HCT116 (cell line): ENCODE data around the gene PLPPR2. TPM values are rescaled to one million over a fixed set of nuclear protein-coding genes. Genes with fewer than 3 reads are reported as not detected.

Experiments
- ATAC-seq: fragments of 200-7000 bp; cut with Tn5 transposase; 2 replicates; pipeline ENCODE4 v1.9.1; 2020; ENCODE audit warnings: mild to moderate bottlenecking, moderate library complexity
- BruUV-seq: library from RNA; stranded (reverse); fragments of 400-500 nt; replicated peaks from 2 replicates; lab custom pipeline; 2021; lab: Mats Ljungman, UMichigan
- CTCF ChIA-PET: fragments of 300-600 bp; sonication (Branson Sonifier 250); formaldehyde crosslinking; loops from one replicate; lab custom pipeline; 2021; ENCODE audit warnings: antibody characterized with exemption; lab: Charles Lee
- POLR2A ChIA-PET: fragments of 300-600, 350-600 bp; sonication (Branson Sonifier 250); formaldehyde crosslinking; loops from one replicate; lab custom pipeline; 2021; ENCODE audit warnings: antibody characterized with exemption; lab: Charles Lee
- RAD21 ChIA-PET, 2 experiments: fragments of 300-600 bp; sonication (Branson Sonifier 250); formaldehyde crosslinking; loops; one replicate each; lab custom pipeline; 2023; ENCODE audit warnings: low total read pairs in 2 of 2; ENCODE audit not compliant: uncharacterized antibody in 2 of 2, unreplicated experiment in 2 of 2, low non-redundant PET in 1 of 2; lab: Charles Lee
- DNase-seq: peaks from one replicate; pipeline ENCODE4 v3.0.0-alpha.2; 2010; ENCODE audit warnings: low read depth, low spot score
- H2AFZ ChIP-seq: fragments of 200-600 bp; shearing (Covaris generic), sonication (generic); 2 replicates; pipeline ENCODE4 v1.6.1; 2017; ENCODE audit warnings: low read depth, mixed run types, mixed read lengths, antibody characterized with exemption, low read length; ENCODE audit not compliant: poor library complexity, severe bottlenecking
- H3K27ac ChIP-seq: 2 replicates; pipeline ENCODE4 v1.5.1; 2012; ENCODE audit warnings: low read depth, low read length
- H3K27me3 ChIP-seq: fragments of 200-600 bp; sonication (generic); 2 replicates; pipeline ENCODE4 v1.6.1; 2016; ENCODE audit warnings: mixed run types, low read length, mixed read lengths; ENCODE audit not compliant: insufficient read depth
- H3K36me3 ChIP-seq, 2 experiments: fragments of 200-500 bp in 1 of 2; fragments of 200-600 bp in 1 of 2; sonication (Bioruptor generic) in 1 of 2; sonication (generic) in 1 of 2; 2 replicates each; pipeline versions ENCODE4 v1.5.1 to v1.6.1; 2014 to 2016; ENCODE audit warnings: low read length in 2 of 2, inconsistent platforms in 1 of 2, mixed read lengths in 1 of 2, mixed run types in 1 of 2; ENCODE audit not compliant: insufficient read depth in 2 of 2, control insufficient read depth in 1 of 2
- H3K4me1 ChIP-seq, 2 experiments: fragments of 200-600 bp in 1 of 2; sonication (generic) in 1 of 2; 2 replicates each; pipeline versions ENCODE4 v1.5.1 to v1.6.1; 2012 to 2017; ENCODE audit warnings: low read length in 2 of 2, inconsistent platforms in 1 of 2, mild to moderate bottlenecking in 1 of 2, mixed read lengths in 1 of 2, mixed run types in 1 of 2, moderate library complexity in 1 of 2; ENCODE audit not compliant: insufficient read depth in 2 of 2, control insufficient read depth in 1 of 2
- H3K4me2 ChIP-seq: fragments of 200-600 bp; sonication (generic); 2 replicates; pipeline ENCODE4 v1.6.1; 2017; ENCODE audit warnings: mixed run types, low read length, mixed read lengths
- H3K4me3 ChIP-seq, 2 experiments: fragments of 200-600 bp in 1 of 2; sonication (generic) in 1 of 2; replicated peaks in 1 of 2; 2 replicates each; pipeline ENCODE4 v1.5.1; 2011 to 2016; ENCODE audit warnings: low read length in 2 of 2, control low read depth in 1 of 2, low read depth in 1 of 2, mild to moderate bottlenecking in 1 of 2, mixed read lengths in 1 of 2, mixed run types in 1 of 2
- H3K79me2 ChIP-seq: fragments of 200-600 bp; sonication (generic); 2 replicates; pipeline ENCODE4 v1.6.1; 2017; ENCODE audit warnings: mild to moderate bottlenecking, mixed run types, low read length, moderate library complexity, mixed read lengths; ENCODE audit not compliant: insufficient read depth
- H3K9ac ChIP-seq: fragments of 200-600 bp; sonication (generic); 2 replicates; pipeline ENCODE4 v1.6.1; 2016; ENCODE audit warnings: low read length, mixed read lengths
- H3K9me2 ChIP-seq: fragments of 200-600 bp; sonication (generic), shearing (Covaris generic); 2 replicates; pipeline ENCODE4 v1.6.1; 2017; ENCODE audit warnings: mixed run types, mild to moderate bottlenecking, moderate library complexity; ENCODE audit not compliant: insufficient read depth
- H3K9me3 ChIP-seq, 2 experiments: fragments of 200-500 bp in 1 of 2; fragments of 200-600 bp in 1 of 2; sonication (Bioruptor generic) in 1 of 2; sonication (generic) in 1 of 2; 2 replicates each; pipeline ENCODE4 v1.6.1; 2014 to 2017; ENCODE audit warnings: low read length in 2 of 2, mixed read lengths in 2 of 2, inconsistent platforms in 1 of 2, low read depth in 1 of 2, mild to moderate bottlenecking in 1 of 2, mixed run types in 1 of 2, moderate library complexity in 1 of 2; ENCODE audit not compliant: control insufficient read depth in 1 of 2, insufficient read depth in 1 of 2
- H4K20me1 ChIP-seq: fragments of 200-600 bp; sonication (generic), shearing (Covaris generic); 2 replicates; pipeline ENCODE4 v1.6.1; 2017; ENCODE audit warnings: mixed run types, mild to moderate bottlenecking, moderate library complexity; ENCODE audit not compliant: insufficient read depth
- ATF3 ChIP-seq: IDR thresholded peaks from 2 replicates; pipeline ENCODE4 v1.6.1; 2012
- CBX3 ChIP-seq: IDR thresholded peaks from 2 replicates; pipeline ENCODE4 v1.6.1; 2012; ENCODE audit warnings: low read depth
- CEBPB ChIP-seq: IDR thresholded peaks from 2 replicates; pipeline ENCODE4 v1.6.1; 2012; ENCODE audit warnings: low read depth
- CTCF ChIP-seq, 3 experiments: fragments of 200-600 bp in 1 of 3; sonication (generic) in 1 of 3; IDR thresholded peaks in 2 of 3; conservative IDR thresholded peaks in 1 of 3; 2 replicates each; pipeline ENCODE4 v1.5.1; 2012 to 2017; ENCODE audit warnings: low read depth in 2 of 3, low read length in 2 of 3, antibody characterized with exemption in 1 of 3, borderline replicate concordance in 1 of 3, control low read depth in 1 of 3, mild to moderate bottlenecking in 1 of 3, mixed read lengths in 1 of 3, mixed run types in 1 of 3, moderate library complexity in 1 of 3; ENCODE audit not compliant: insufficient read depth in 1 of 3
- EGR1 ChIP-seq: IDR thresholded peaks from 2 replicates; pipeline ENCODE4 v1.6.1; 2012; ENCODE audit warnings: low read depth
- EZH2phosphoT487 ChIP-seq: fragments of 200-600 bp; IDR thresholded peaks from 2 replicates; pipeline ENCODE4 v1.6.1; 2018; ENCODE audit warnings: antibody characterized with exemption, borderline replicate concordance
- FOSL1 ChIP-seq: IDR thresholded peaks from 2 replicates; pipeline ENCODE4 v1.6.1; 2012; ENCODE audit warnings: low read depth
- MAX ChIP-seq: IDR thresholded peaks from 2 replicates; pipeline ENCODE4 v1.6.1; 2012
- RAD21 ChIP-seq: IDR thresholded peaks from 2 replicates; pipeline ENCODE4 v1.6.1; 2012; ENCODE audit warnings: low read depth, mild to moderate bottlenecking
- REST ChIP-seq: IDR thresholded peaks from 2 replicates; pipeline ENCODE4 v1.6.1; 2012; ENCODE audit warnings: low read depth
- SIN3A ChIP-seq: IDR thresholded peaks from 2 replicates; pipeline ENCODE4 v1.6.1; 2012; ENCODE audit warnings: low read depth
- SP1 ChIP-seq: IDR thresholded peaks from 2 replicates; pipeline ENCODE4 v1.6.1; 2012; ENCODE audit warnings: low read depth
- TCF7L2 ChIP-seq: IDR thresholded peaks from 2 replicates; pipeline ENCODE4 v1.7.0; 2011; ENCODE audit warnings: borderline replicate concordance, inconsistent platforms; ENCODE audit not compliant: insufficient read depth, insufficient read length; ENCODE audit errors: extremely low read depth
- ZNF274 ChIP-seq: fragments of 200-500 bp; sonication (Bioruptor generic); IDR thresholded peaks from 2 replicates; pipeline ENCODE4 v1.6.1; 2014; ENCODE audit warnings: mild to moderate bottlenecking, low read depth, low read length, inconsistent platforms
- intact Hi-C: fragments of 100-400 bp; cut with micrococcal nuclease; formaldehyde crosslinking; loops from 2 replicates; pipeline ENCODE4 v1.10.0; 2022
- total RNA-seq: library from RNA; stranded (reverse); gene quantifications from one replicate; pipeline ENCODE4 v1.2.1, GENCODE V29; 2021; ENCODE audit not compliant: unreplicated experiment

PLPPR2 gene
- total RNA-seq, 1 experiment from 2014 or later: 23.2 TPM

GRCh38 chr19:11390933-11391680, 35.9 kb downstream of the PLPPR2 start (continued):
- TF ChIP-seq ATF3: no peak
- no peak for TF ChIP-seq TCF7L2

- POLR2A ChIA-PET: no interaction called here
- Histone ChIP-seq H3K4me1 (no peaks in the 10 kb centered on the region), H3K9ac (no peak overlapping the region), H3K9me3 (no peaks in the 10 kb centered on the region), H2AFZ (no peak overlapping the region), H3K27me3 (no peaks in the 10 kb centered on the region), H3K9me2 (no peaks in the 10 kb centered on the region), H3K27ac (no peak overlapping the region), H3K4me3 (no peak overlapping the region), H3K79me2 (no peaks in the 10 kb centered on the region), H3K4me2 (no peak overlapping the region), H3K36me3 (peaks cover 16 to 23% of the 10 kb centered on the region in 2 experiments; a peak in 3 of 4 replicates), H4K20me1 (no peaks in the 10 kb centered on the region)
- no peak for TF ChIP-seq EGR1
- no peak for TF ChIP-seq SIN3A
- TF ChIP-seq CTCF (IDR thresholded peaks at IDR 0.05 in 2 of 3, conservative IDR thresholded peaks at IDR 0.05 in 1 of 3; ENCODE audit: borderline replicate concordance in 1 of 3, insufficient read depth in 1 of 3, low read depth in 2 of 3, low read length in 2 of 3): no peak
- no peak for TF ChIP-seq ZNF274
- TF ChIP-seq CEBPB: no peak
- no peak for TF ChIP-seq RAD21
- TF ChIP-seq EZH2phosphoT487: no peak
- TF ChIP-seq MAX: no peak
- TF ChIP-seq FOSL1: no peak
- TF ChIP-seq CBX3: no peak
- no peak for TF ChIP-seq REST
- no peak for TF ChIP-seq SP1
- no peak for TF ChIP-seq TCF7L2
- RAD21 ChIA-PET: no interaction called here
- no TSS peak for BruUV-seq
- no peak for ATAC-seq
- CTCF ChIA-PET: interaction anchor here (1.2 kb wide), 1 partner anchor 13 kb away, joined by 3 read pairs; the partner anchor contains the start of gene EPOR
- intact Hi-C loops: no loop called here
- DNase-seq: no peak
These were observed 41.9 kb downstream of the PLPPR2 start for GRCh38 chr19:11397089-11397610.
